ENCODE results near the gene BTNL2.

BTNL2 gene

DNA sequence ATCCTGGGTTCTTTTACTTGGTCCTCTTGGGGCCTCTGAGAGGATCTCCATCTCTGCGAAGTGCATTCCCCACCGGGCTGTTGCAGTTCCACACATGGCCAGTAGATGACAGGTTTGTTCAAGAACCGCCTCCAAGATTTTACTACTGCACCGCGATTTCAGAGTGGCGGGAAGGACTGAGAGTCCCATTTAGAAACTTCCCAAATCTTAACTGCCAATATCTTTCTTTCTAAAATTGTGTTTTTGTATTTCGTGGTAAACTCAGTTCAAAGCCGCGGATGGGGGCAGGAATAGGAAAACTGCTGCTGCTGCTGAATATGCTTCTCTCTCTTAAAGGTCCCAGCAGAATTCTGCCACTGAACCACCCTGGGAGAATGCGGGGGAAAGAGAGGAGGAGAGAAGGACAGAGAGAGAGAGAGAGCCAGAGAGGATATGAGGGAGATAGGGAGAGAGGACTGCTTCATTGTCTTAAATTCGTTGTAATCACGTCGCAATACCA, 8.6 kb upstream of the BTNL2 start:
- no peaks in the 10 kb centered on the region for H3K36me3 ChIP-seq (replicated peaks; ENCODE audit: low read depth, low read length)
- peak overlapping the region; percentile 88 for H3K4me3 ChIP-seq (ENCODE audit: low read length)
- peak overlapping the region; percentile 77 for H3K9ac ChIP-seq (ENCODE audit: low read length)
- peak overlapping the region; percentile 99 for H3K4me2 ChIP-seq (ENCODE audit: low read length)
- no peak overlapping the region for H3K27ac ChIP-seq (ENCODE audit: low read length)
- H3K79me2 ChIP-seq (ENCODE audit: low read length): no peaks in the 10 kb centered on the region
- H3K4me1 ChIP-seq (ENCODE audit: low read length): peaks cover 17% of the 10 kb centered on the region
- no peaks in the 10 kb centered on the region for H4K20me1 ChIP-seq (ENCODE audit: insufficient read depth, low read length)
- H3K27me3 ChIP-seq (ENCODE audit: low read depth, low read length): peaks cover 13% of the 10 kb centered on the region; the same call in 1 of the 2 replicates
- TF ChIP-seq CTCF (IDR thresholded peaks at IDR 0.05; ENCODE audit: low read depth, low read length) (peak; percentile 76), EZH2phosphoT487 (IDR thresholded peaks at IDR 0.05; ENCODE audit: low read depth) (no peak)
- H2AFZ ChIP-seq (ENCODE audit: low read depth, low read length): peak overlapping the region; percentile 99
- H3K9me3 ChIP-seq (ENCODE audit: insufficient read depth, low read length): no peaks in the 10 kb centered on the region

DNA sequence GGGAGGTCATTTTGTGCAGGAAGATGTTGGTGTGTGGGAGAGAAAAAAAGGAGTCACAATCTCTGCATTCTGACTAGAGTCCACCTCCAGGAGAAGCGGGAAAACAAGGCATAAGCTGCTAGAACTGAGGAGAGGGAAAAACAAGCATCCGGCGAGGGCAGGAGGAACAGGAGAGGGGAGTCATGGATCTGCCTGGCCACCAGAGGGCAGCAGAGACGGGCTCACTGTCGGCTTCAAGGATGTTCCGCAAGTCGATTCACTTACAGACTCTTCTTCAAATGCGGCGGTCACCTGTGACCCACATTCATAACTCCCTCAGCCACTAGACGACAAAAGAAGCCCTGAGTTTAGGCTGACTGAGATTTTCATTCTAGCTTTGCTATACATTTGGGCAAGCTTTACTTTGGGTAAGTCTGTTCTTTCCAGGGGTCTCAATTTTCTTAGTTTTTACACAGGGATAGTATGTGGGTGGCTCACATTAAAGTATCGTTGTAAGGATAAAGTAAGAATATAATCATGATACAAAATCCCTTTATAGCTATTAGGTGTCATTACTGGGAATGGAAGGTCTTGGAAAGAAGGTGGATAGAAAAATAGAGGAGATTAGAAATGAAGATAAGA, 6.6 kb upstream of the BTNL2 start:
- H3K9me3 ChIP-seq (ENCODE audit: insufficient read depth, low read length): no peaks in the 10 kb centered on the region
- peaks cover 17% of the 10 kb centered on the region for H3K4me1 ChIP-seq (ENCODE audit: low read length)
- TF ChIP-seq EZH2phosphoT487 (IDR thresholded peaks at IDR 0.05; ENCODE audit: low read depth): no peak
- peak; percentile 66 for TF ChIP-seq CTCF (IDR thresholded peaks at IDR 0.05; ENCODE audit: low read depth, low read length)
- H3K27me3 ChIP-seq (ENCODE audit: low read depth, low read length): peaks cover 13% of the 10 kb centered on the region; the same call in 1 of the 2 replicates
- H3K4me2 ChIP-seq (ENCODE audit: low read length): peak overlapping the region; percentile 77
- H3K36me3 ChIP-seq (replicated peaks; ENCODE audit: low read depth, low read length): no peaks in the 10 kb centered on the region
- H3K27ac ChIP-seq (ENCODE audit: low read length): no peak overlapping the region
- H2AFZ ChIP-seq (ENCODE audit: low read depth, low read length): peak overlapping the region; percentile 91
- H4K20me1 ChIP-seq (ENCODE audit: insufficient read depth, low read length): no peaks in the 10 kb centered on the region
- H3K4me3 ChIP-seq (ENCODE audit: low read length): peak overlapping the region; percentile 58
- H3K79me2 ChIP-seq (ENCODE audit: low read length): no peaks in the 10 kb centered on the region
- H3K9ac ChIP-seq (ENCODE audit: low read length): peak overlapping the region; percentile 17; the same call in 1 of the 2 replicates

GRCh38 chr6:32411566-32412327, 4.8 kb upstream of the BTNL2 start:
- Histone ChIP-seq H3K4me3 (ENCODE audit: low read length) (no peak overlapping the region), H3K4me1 (ENCODE audit: low read length) (peaks cover 17% of the 10 kb centered on the region), H3K4me2 (ENCODE audit: low read length) (no peak overlapping the region), H3K9ac (ENCODE audit: low read length) (no peak overlapping the region), H4K20me1 (ENCODE audit: insufficient read depth, low read length) (no peaks in the 10 kb centered on the region), H3K36me3 (replicated peaks; ENCODE audit: low read depth, low read length) (no peaks in the 10 kb centered on the region), H3K27ac (ENCODE audit: low read length) (no peak overlapping the region), H3K79me2 (ENCODE audit: low read length) (no peaks in the 10 kb centered on the region), H2AFZ (ENCODE audit: low read depth, low read length) (no peak overlapping the region), H3K27me3 (ENCODE audit: low read depth, low read length) (peaks cover 13% of the 10 kb centered on the region; the same call in 1 of the 2 replicates), H3K9me3 (ENCODE audit: insufficient read depth, low read length) (no peaks in the 10 kb centered on the region)
- TF ChIP-seq EZH2phosphoT487 (IDR thresholded peaks at IDR 0.05; ENCODE audit: low read depth) (no peak), CTCF (IDR thresholded peaks at IDR 0.05; ENCODE audit: low read depth, low read length) (no peak)

GRCh38 chr6:32410906-32411305, 3.9 kb upstream of the BTNL2 start:
- peaks cover 13% of the 10 kb centered on the region; the same call in 1 of the 2 replicates for H3K27me3 ChIP-seq (ENCODE audit: low read depth, low read length)
- no peaks in the 10 kb centered on the region for H3K36me3 ChIP-seq (replicated peaks; ENCODE audit: low read depth, low read length)
- no peak overlapping the region for H2AFZ ChIP-seq (ENCODE audit: low read depth, low read length)
- H3K27ac ChIP-seq (ENCODE audit: low read length): no peak overlapping the region
- no peak overlapping the region for H3K4me2 ChIP-seq (ENCODE audit: low read length)
- H3K79me2 ChIP-seq (ENCODE audit: low read length): no peaks in the 10 kb centered on the region
- no peak overlapping the region for H3K9ac ChIP-seq (ENCODE audit: low read length)
- no peaks in the 10 kb centered on the region for H4K20me1 ChIP-seq (ENCODE audit: insufficient read depth, low read length)
- no peak overlapping the region for H3K4me3 ChIP-seq (ENCODE audit: low read length)
- TF ChIP-seq EZH2phosphoT487 (IDR thresholded peaks at IDR 0.05; ENCODE audit: low read depth) (no peak), CTCF (IDR thresholded peaks at IDR 0.05; ENCODE audit: low read depth, low read length) (no peak)
- H3K4me1 ChIP-seq (ENCODE audit: low read length): peaks cover 17% of the 10 kb centered on the region
- H3K9me3 ChIP-seq (ENCODE audit: insufficient read depth, low read length): no peaks in the 10 kb centered on the region
